ENCODE results near the gene EHD4. TPM values are rescaled to one million over a fixed set of nuclear protein-coding genes. Genes with fewer than 3 reads are reported as not detected.
A peak's percentile ranks its signal among the peaks of the same experiment; 100 is the strongest.

Gene EHD4
- polyA plus RNA-seq, 3 donors: 12.8 to 16.0 (median 14.2) TPM

GRCh38 chr15:41993472-41994170 lies 21.3 kb upstream of the EHD4 start:
- no peak overlapping the region for H3K4me3 ChIP-seq (replicated peaks in 1 of 3; ENCODE audit: low read depth in 2 of 3, low read length in 3 of 3)
- H3K4me1 ChIP-seq (ENCODE audit: control insufficient read depth in 1 of 2, insufficient read depth in 2 of 2, low read length in 2 of 2): no peaks in the 10 kb centered on the region
- no peak overlapping the region for H3K4me3 Mint-ChIP-seq
- H3K27me3 ChIP-seq (ENCODE audit: control insufficient read depth in 2 of 2, insufficient read depth in 2 of 2, low read length in 2 of 2): no peaks in the 10 kb centered on the region
- peaks cover 1 to 7% (median 2%) of the 10 kb centered on the region in 3 donors for H3K27me3 Mint-ChIP-seq (ENCODE audit: low read depth in 3 of 3)
- H3K9me3 Mint-ChIP-seq: no peaks in the 10 kb centered on the region
- H3K9me3 ChIP-seq (replicated peaks in 1 of 2; ENCODE audit: control insufficient read depth in 1 of 2, insufficient read depth in 1 of 2, low read length in 2 of 2): no peaks in the 10 kb centered on the region
- no peak overlapping the region for H2AFZ ChIP-seq (ENCODE audit: insufficient read depth, low read depth, low read length, poor library complexity, severe bottlenecking)
- TF ChIP-seq, protein P1, sequence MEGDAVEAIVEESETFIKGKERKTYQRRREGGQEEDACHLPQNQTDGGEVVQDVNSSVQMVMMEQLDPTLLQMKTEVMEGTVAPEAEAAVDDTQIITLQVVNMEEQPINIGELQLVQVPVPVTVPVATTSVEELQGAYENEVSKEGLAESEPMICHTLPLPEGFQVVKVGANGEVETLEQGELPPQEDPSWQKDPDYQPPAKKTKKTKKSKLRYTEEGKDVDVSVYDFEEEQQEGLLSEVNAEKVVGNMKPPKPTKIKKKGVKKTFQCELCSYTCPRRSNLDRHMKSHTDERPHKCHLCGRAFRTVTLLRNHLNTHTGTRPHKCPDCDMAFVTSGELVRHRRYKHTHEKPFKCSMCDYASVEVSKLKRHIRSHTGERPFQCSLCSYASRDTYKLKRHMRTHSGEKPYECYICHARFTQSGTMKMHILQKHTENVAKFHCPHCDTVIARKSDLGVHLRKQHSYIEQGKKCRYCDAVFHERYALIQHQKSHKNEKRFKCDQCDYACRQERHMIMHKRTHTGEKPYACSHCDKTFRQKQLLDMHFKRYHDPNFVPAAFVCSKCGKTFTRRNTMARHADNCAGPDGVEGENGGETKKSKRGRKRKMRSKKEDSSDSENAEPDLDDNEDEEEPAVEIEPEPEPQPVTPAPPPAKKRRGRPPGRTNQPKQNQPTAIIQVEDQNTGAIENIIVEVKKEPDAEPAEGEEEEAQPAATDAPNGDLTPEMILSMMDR (IDR thresholded peaks at IDR 0.05): no peak
- no peak overlapping the region for H3K4me2 ChIP-seq (replicated peaks; ENCODE audit: extremely low read depth, low read length, poor library complexity, severe bottlenecking)
- H3K36me3 Mint-ChIP-seq: no peaks in the 10 kb centered on the region
- no peak overlapping the region for H3K27ac ChIP-seq (ENCODE audit: low read depth in 1 of 2, low read length in 2 of 2)
- H4K20me1 ChIP-seq (ENCODE audit: insufficient read depth, low read length): no peaks in the 10 kb centered on the region
- DNase-seq: no peak
- H3K9ac ChIP-seq (ENCODE audit: insufficient read depth, low read length, poor library complexity, severe bottlenecking): no peak overlapping the region
- H3K36me3 ChIP-seq (replicated peaks in 1 of 2; ENCODE audit: control insufficient read depth in 1 of 2, insufficient read depth in 2 of 2, low read length in 2 of 2): no peaks in the 10 kb centered on the region
- 86% methylated on average over 2 of the region's 11 CpGs for WGBS (ENCODE audit: insufficient coverage)
- H3K4me1 Mint-ChIP-seq: no peaks in the 10 kb centered on the region
- intact Hi-C loops (cut with micrococcal nuclease): no loop called here
- peak overlapping the region in 1 of 7 donors; percentile 16 for H3K27ac Mint-ChIP-seq
- no peaks in the 10 kb centered on the region for H3K79me2 ChIP-seq (ENCODE audit: insufficient read depth, low read length)

- Histone ChIP-seq H3K4me2 (replicated peaks; ENCODE audit: extremely low read depth, low read length, poor library complexity, severe bottlenecking) (no peak overlapping the region), H3K9me3 (replicated peaks in 1 of 2; ENCODE audit: control insufficient read depth in 1 of 2, insufficient read depth in 1 of 2, low read length in 2 of 2) (no peaks in the 10 kb centered on the region), H3K4me1 (ENCODE audit: control insufficient read depth in 1 of 2, insufficient read depth in 2 of 2, low read length in 2 of 2) (no peaks in the 10 kb centered on the region), H3K79me2 (ENCODE audit: insufficient read depth, low read length) (no peaks in the 10 kb centered on the region), H3K4me3 (replicated peaks in 1 of 3; ENCODE audit: low read depth in 2 of 3, low read length in 3 of 3) (no peak overlapping the region), H3K9ac (ENCODE audit: insufficient read depth, low read length, poor library complexity, severe bottlenecking) (no peak overlapping the region), H2AFZ (ENCODE audit: insufficient read depth, low read depth, low read length, poor library complexity, severe bottlenecking) (no peak overlapping the region), H3K27me3 (ENCODE audit: control insufficient read depth in 2 of 2, insufficient read depth in 2 of 2, low read length in 2 of 2) (no peaks in the 10 kb centered on the region), H3K27ac (ENCODE audit: low read depth in 1 of 2, low read length in 2 of 2) (no peak overlapping the region), H4K20me1 (ENCODE audit: insufficient read depth, low read length) (no peaks in the 10 kb centered on the region), H3K36me3 (replicated peaks in 1 of 2; ENCODE audit: control insufficient read depth in 1 of 2, insufficient read depth in 2 of 2, low read length in 2 of 2) (no peaks in the 10 kb centered on the region)
- intact Hi-C loops (cut with micrococcal nuclease): no loop called here
- no peak for DNase-seq
- H3K4me3 Mint-ChIP-seq: no peak overlapping the region
- TF ChIP-seq, protein P1 (IDR thresholded peaks at IDR 0.05): no peak
- no peaks in the 10 kb centered on the region for H3K9me3 Mint-ChIP-seq
- H3K4me1 Mint-ChIP-seq: no peaks in the 10 kb centered on the region
- peak overlapping the region in 1 of 7 donors; percentile 26 for H3K27ac Mint-ChIP-seq
- H3K36me3 Mint-ChIP-seq: no peaks in the 10 kb centered on the region
- 96% methylated on average over 7 of the region's 7 CpGs for WGBS (ENCODE audit: insufficient coverage)
- peaks cover 1 to 6% (median 1%) of the 10 kb centered on the region in 3 donors for H3K27me3 Mint-ChIP-seq (ENCODE audit: low read depth in 3 of 3)
Observed at GRCh38 chr15:41992803-41993190, 20.4 kb upstream of the EHD4 start.

Data from CD14-positive monocyte (primary cell).